ENCODE data around the gene IL31.
"Not testable (repeated sequence)": the region's sequence is repeated elsewhere in the genome, so short reads cannot be mapped to it uniquely, and the experiment has no call there.

IL31 gene

DNA sequence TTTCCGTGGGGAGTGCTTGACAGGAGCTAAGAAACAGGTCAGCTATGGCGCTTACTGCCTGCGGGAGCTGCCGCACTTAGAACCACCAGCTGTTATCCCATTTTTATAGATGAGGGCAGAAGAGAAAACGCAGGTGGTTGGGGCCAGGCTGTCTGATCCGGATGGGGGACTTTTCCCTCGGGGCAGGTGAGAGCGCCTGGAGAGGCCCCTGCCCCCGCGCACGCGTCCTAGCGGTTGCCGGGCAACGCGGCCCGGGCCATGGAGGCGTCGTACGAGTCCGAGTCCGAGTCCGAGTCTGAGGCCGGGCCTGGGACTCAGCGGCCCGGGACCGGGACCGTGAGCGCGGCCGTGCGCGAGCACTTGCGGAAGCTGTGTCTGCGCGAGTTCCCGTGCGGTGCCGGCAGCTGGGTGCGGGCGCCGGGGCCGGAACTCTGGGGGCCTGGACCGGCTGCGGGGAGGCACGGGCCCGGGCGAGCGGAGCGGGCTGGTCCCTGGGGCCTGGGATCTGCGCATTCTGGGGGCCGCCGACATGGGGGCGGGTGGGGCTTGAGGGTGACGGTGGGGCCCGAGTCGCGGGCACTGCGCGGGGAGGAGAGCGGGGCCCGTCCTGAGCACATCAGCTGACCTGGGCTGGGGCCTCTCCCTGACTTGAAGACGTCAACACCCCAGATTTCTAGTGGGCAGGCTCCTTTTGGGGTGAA lies 9.0 kb upstream of the IL31 start, which contains the start of gene LRRC43:
TSS of gene LRRC43 (plus strand) at position 237 of the 701 bp plus-strand sequence. CDS start at position 259, 22 bp downstream.
- TF ChIP-seq CTCF (conservative IDR thresholded peaks at IDR 0.05) (no peak), ZFX (IDR thresholded peaks at IDR 0.05) (no peak)
- H3K27ac ChIP-seq = no peak within 1 kb of the TSS

- not testable (repeated sequence) for H3K27ac ChIP-seq
These were observed 2.5 kb upstream of the IL31 start for GRCh38 chr12:122176473-122176872.

DNA sequence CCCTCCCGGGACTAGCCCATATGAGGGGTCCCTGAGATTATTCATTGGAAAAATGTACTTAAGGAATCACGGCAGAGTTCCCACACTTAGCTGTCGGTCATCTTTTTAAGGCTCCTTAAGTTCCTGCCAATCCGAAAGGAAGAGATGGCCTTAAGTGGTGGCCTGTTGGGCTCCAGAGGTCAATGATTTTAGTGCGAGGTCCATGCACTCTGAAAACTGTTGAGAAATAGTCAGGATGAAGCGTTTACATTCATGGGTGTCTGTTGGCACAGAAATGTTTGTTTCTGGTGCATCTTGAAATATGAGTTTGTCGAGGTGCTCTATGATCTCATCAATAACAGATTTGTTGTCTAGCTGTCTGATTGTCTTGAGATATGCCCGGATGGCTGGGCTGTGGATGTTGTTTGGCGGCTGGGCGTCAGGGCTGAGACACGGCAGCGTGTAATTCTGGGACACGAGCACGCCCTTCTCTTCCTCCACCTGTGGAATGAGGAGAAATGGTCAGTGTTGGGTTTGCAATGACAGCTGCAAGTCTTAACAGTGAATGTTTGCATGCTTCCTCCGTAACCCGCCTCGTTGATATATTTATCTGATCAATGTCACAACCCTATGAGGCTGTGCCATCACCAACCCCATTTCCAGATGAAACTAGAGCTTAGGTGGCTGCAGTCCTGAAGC lies 1.6 kb downstream of the IL31 start:
- H3K27ac ChIP-seq = no peak overlapping the region
- no peak for TF ChIP-seq ZFX (IDR thresholded peaks at IDR 0.05)
- TF ChIP-seq CTCF (conservative IDR thresholded peaks at IDR 0.05) = no peak

DNA sequence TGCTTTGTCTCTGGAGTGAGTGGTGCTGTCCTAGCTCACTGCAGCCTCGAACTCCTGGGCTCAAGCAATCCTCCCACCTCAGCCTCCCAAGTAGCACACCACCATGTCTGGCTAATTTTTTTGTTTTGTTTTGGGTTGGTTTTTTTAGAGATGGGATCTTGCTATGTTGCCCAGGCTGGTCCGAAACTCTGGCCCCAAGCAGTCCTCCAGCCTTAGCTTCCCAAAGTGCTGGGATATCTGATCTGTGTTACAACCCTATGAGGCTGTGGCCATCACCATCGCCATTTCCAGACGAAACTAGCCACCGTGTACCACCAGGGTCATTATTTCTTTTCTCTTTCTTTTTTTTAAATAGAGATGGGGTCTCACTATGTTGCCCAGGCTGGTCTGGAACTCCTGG lies 2.6 kb downstream of the IL31 start:
- TF ChIP-seq CTCF (conservative IDR thresholded peaks at IDR 0.05) (no peak), ZFX (IDR thresholded peaks at IDR 0.05) (no peak)

GRCh38 chr12:122168492-122168891 lies 5.5 kb downstream of the IL31 start:
- TF ChIP-seq CTCF (conservative IDR thresholded peaks at IDR 0.05) (no peak), ZFX (IDR thresholded peaks at IDR 0.05) (no peak)
- H3K27ac ChIP-seq = no peak overlapping the region

More for the DNA sequence above, 2.6 kb downstream of the IL31 start:
- no peak overlapping the region for H3K27ac ChIP-seq

DNA sequence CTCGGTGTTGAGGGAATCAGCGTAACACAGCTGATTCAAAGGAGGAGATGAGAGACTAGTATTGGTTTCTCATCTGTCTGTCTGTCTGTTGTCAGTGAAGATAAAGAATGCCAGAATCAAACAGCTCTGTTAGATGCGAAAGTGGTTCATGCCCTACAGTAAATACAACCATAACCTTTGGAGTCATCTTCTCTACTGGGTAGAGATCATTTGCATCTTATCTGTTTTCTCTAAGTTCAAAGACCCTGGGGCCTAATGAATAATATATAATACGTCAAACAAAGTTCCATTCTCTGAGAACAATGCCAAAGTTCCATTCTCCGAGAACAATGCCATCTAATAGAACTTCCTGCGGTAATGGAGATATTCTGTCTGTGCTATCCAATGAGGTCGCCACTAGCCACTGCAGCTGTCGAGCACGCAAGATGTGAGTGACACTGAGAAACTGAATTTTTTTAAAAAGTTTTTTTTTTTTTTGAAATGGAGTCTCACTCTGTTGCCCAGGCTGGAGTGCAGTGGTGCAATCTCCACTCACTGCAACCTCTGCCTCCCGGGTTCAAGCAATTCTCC lies 6.6 kb downstream of the IL31 start:
- no peak overlapping the region for H3K27ac ChIP-seq
- TF ChIP-seq CTCF (conservative IDR thresholded peaks at IDR 0.05) = no peak
- TF ChIP-seq ZFX (IDR thresholded peaks at IDR 0.05) = no peak

GRCh38 chr12:122166422-122167349 lies 7.3 kb downstream of the IL31 start:
- no peak overlapping the region for H3K27ac ChIP-seq
- TF ChIP-seq ZFX (IDR thresholded peaks at IDR 0.05) (no peak), CTCF (conservative IDR thresholded peaks at IDR 0.05) (no peak)

All from C4-2B (cell line).